Endodermal cell (in vitro differentiated cells): ENCODE measurements around the gene VPS16. TPM values are rescaled to one million over a fixed set of nuclear protein-coding genes. Genes with fewer than 3 reads are reported as not detected.

Experiments
- DNase-seq: peaks from one replicate; pipeline ENCODE4 v3.0.0-alpha.2; 2017
- H3K27ac ChIP-seq: 2 replicates; pipeline ENCODE4 v1.5.1; 2013; ENCODE audit warnings: mild to moderate bottlenecking, low read depth, low read length, moderate library complexity
- H3K27me3 ChIP-seq: 2 replicates; pipeline ENCODE4 v1.6.1; 2013; ENCODE audit warnings: mild to moderate bottlenecking, low read length, moderate library complexity; ENCODE audit not compliant: insufficient read depth, control insufficient read depth, poor library complexity, severe bottlenecking
- H3K36me3 ChIP-seq: 2 replicates; pipeline ENCODE4 v1.7.0; 2013; ENCODE audit warnings: mild to moderate bottlenecking, low read length, moderate library complexity; ENCODE audit not compliant: control insufficient read depth, insufficient read depth
- H3K4me1 ChIP-seq: one replicate; pipeline ENCODE4 v1.7.0; 2013; ENCODE audit warnings: low read length; ENCODE audit not compliant: control insufficient read depth, insufficient read depth
- H3K4me3 ChIP-seq: 2 replicates; pipeline ENCODE4 v1.5.1; 2013; ENCODE audit warnings: mild to moderate bottlenecking, low read length, moderate library complexity
- H3K9ac ChIP-seq: 2 replicates; pipeline ENCODE4 v1.6.1; 2013; ENCODE audit warnings: mild to moderate bottlenecking, low read length, moderate library complexity; ENCODE audit not compliant: poor library complexity, severe bottlenecking; ENCODE audit errors: extremely low read depth
- H3K9me3 ChIP-seq: 2 replicates; pipeline ENCODE4 v1.6.1; 2013; ENCODE audit warnings: mild to moderate bottlenecking, low read length, moderate library complexity; ENCODE audit not compliant: control insufficient read depth
- H3K27ac Mint-ChIP-seq: 2 replicates; pipeline ENCODE4 v1.8.0; 2020; ENCODE audit warnings: mixed read lengths
- H3K27me3 Mint-ChIP-seq: 2 replicates; pipeline ENCODE4 v1.8.0; 2021; ENCODE audit warnings: mild to moderate bottlenecking, mixed read lengths; ENCODE audit not compliant: insufficient read depth
- H3K36me3 Mint-ChIP-seq: 2 replicates; pipeline ENCODE4 v1.8.0; 2020; ENCODE audit warnings: low read depth, mixed read lengths
- H3K4me1 Mint-ChIP-seq: 2 replicates; pipeline ENCODE4 v1.8.0; 2020; ENCODE audit warnings: mixed read lengths
- H3K4me3 Mint-ChIP-seq: 2 replicates; pipeline ENCODE4 v1.8.0; 2020; ENCODE audit warnings: mild to moderate bottlenecking, moderate library complexity, mixed read lengths
- H3K9me3 Mint-ChIP-seq: 2 replicates; pipeline ENCODE4 v1.8.0; 2020; ENCODE audit warnings: mild to moderate bottlenecking, mixed read lengths
- WGBS, 2 experiments: methylation state at CpG; one replicate each; pipeline versions ENCODE4 v1.1.5 to v1.1.7; 2013; ENCODE audit warnings: missing lambda C conversion rate in 2 of 2, mixed read lengths in 1 of 2; ENCODE audit not compliant: insufficient coverage in 1 of 2, insufficient read length in 1 of 2; 5-methylcytosine and 5-hydroxymethylcytosine counted together
- total RNA-seq, 2 donors: library from RNA; stranded (reverse); fragmentation: NEBNext Ultra II Directional in 1 of 2; extraction: Animal tissue kit (Norgen Biotek cat#: 25700) in 1 of 2; gene quantifications; 2 replicates in 1 of 2; 3 replicates in 1 of 2; pipeline ENCODE4 v1.2.1, GENCODE V29; 2021
- TF ChIP-seq, protein P1 (sequence below): fragments of 200-600 bp; sonication (generic); conservative IDR thresholded peaks from 2 replicates; pipeline ENCODE4 v1.5.0; 2021; ENCODE audit warnings: antibody characterized with exemption, mild to moderate bottlenecking

The VPS16 gene
- total RNA-seq, 2 donors from 2014 or later, result 36.8 to 37.5 TPM

DNA sequence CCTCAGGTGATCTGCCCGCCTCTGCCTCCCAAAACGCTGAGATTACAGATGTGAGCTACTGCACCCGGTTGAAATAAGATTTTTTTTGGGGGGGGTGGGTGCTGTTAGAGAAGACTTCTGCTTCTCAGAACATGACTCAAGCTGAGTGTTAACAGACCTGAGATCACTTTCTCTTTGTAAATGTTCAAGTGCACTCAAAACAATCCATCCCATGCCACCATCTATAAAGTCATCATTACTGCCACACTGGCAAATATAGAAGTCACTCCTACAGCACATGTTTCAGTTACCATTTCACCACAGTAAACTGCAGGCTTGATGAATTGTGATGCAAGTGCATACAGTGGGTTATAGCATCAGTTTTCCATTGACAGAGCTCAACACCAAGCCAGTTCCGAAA, 9.0 kb downstream of the VPS16 start:
- no peak for DNase-seq
- no peak overlapping the region for H3K27ac ChIP-seq
- peaks cover 5% of the 10 kb centered on the region for H3K4me1 Mint-ChIP-seq
- no peaks in the 10 kb centered on the region for H3K27me3 ChIP-seq
- no peak overlapping the region for H3K4me3 Mint-ChIP-seq
- H3K4me1 ChIP-seq, result no peaks in the 10 kb centered on the region
- TF ChIP-seq, protein P1, sequence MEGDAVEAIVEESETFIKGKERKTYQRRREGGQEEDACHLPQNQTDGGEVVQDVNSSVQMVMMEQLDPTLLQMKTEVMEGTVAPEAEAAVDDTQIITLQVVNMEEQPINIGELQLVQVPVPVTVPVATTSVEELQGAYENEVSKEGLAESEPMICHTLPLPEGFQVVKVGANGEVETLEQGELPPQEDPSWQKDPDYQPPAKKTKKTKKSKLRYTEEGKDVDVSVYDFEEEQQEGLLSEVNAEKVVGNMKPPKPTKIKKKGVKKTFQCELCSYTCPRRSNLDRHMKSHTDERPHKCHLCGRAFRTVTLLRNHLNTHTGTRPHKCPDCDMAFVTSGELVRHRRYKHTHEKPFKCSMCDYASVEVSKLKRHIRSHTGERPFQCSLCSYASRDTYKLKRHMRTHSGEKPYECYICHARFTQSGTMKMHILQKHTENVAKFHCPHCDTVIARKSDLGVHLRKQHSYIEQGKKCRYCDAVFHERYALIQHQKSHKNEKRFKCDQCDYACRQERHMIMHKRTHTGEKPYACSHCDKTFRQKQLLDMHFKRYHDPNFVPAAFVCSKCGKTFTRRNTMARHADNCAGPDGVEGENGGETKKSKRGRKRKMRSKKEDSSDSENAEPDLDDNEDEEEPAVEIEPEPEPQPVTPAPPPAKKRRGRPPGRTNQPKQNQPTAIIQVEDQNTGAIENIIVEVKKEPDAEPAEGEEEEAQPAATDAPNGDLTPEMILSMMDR, result no peak
- 94 to 100% methylated on average over 1 to 4 of the region's 4 CpGs for WGBS, 2 experiments
- H3K27me3 Mint-ChIP-seq, result no peaks in the 10 kb centered on the region
- no peaks in the 10 kb centered on the region for H3K9me3 Mint-ChIP-seq
- H3K36me3 ChIP-seq, result no peaks in the 10 kb centered on the region
- H3K36me3 Mint-ChIP-seq, result peaks cover 3% of the 10 kb centered on the region
- H3K4me3 ChIP-seq, result no peak overlapping the region
- no peak overlapping the region for H3K27ac Mint-ChIP-seq
- no peak overlapping the region for H3K9ac ChIP-seq
- H3K9me3 ChIP-seq, result no peaks in the 10 kb centered on the region

DNA sequence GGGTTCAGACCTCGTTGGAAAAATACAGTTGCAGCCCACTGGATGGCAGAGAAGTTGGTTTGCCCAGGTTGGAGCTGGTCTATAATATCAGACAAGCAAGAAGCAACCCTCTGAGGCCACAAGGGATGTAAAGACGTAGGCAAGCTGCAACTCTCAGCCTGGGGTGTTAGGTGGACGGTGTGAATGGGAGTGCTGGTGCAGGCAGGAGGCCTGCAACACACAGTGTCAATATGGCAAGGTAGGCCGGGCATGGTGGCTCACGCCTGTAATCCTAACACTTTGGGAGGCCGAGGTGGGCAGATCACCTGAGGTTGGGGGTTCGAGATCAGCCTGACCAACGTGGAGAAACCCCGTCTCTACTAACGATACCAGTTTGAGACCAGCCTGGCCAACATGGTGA, 10.5 kb downstream of the VPS16 start:
- no peak overlapping the region for H3K4me3 ChIP-seq
- H3K27ac ChIP-seq, result no peak overlapping the region
- H3K4me3 Mint-ChIP-seq, result no peak overlapping the region
- peak; percentile 22 for DNase-seq
- H3K36me3 Mint-ChIP-seq, result peaks cover 3% of the 10 kb centered on the region
- H3K9me3 ChIP-seq, result no peaks in the 10 kb centered on the region
- H3K9me3 Mint-ChIP-seq, result no peaks in the 10 kb centered on the region
- H3K9ac ChIP-seq, result no peak overlapping the region
- H3K27ac Mint-ChIP-seq, result no peak overlapping the region
- TF ChIP-seq, protein P1, result no peak
- H3K27me3 ChIP-seq, result no peaks in the 10 kb centered on the region
- no peaks in the 10 kb centered on the region for H3K4me1 ChIP-seq
- 88 to 95% methylated on average over 9 to 10 of the region's 10 CpGs for WGBS, 2 experiments
- no peaks in the 10 kb centered on the region for H3K27me3 Mint-ChIP-seq
- H3K36me3 ChIP-seq, result no peaks in the 10 kb centered on the region
- H3K4me1 Mint-ChIP-seq, result peaks cover 5% of the 10 kb centered on the region

DNA sequence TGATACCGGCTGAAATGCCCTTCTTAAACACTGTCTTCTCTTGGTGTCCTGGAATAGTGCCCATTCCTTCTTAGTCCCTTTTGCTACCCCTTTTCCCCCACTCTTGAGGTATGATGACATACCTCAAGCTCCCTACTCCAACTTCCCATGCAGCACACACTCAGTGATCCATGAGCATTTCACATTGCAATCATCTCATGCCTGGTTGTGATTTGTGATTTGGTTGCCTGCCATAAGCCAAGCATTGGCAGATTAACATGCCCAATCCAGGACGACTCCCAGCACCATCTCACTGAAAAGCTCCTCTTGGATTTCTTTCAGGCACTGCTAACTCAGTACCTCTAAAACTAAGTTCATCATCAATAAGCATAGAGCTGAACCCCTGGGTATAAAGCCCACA, 18.0 kb downstream of the VPS16 start:
- H3K9ac ChIP-seq, result no peak overlapping the region
- H3K4me1 ChIP-seq, result no peaks in the 10 kb centered on the region
- no peaks in the 10 kb centered on the region for H3K9me3 Mint-ChIP-seq
- no peaks in the 10 kb centered on the region for H3K36me3 ChIP-seq
- no peak overlapping the region for H3K27ac Mint-ChIP-seq
- H3K27me3 Mint-ChIP-seq, result no peaks in the 10 kb centered on the region
- no peaks in the 10 kb centered on the region for H3K27me3 ChIP-seq
- no peak overlapping the region for H3K27ac ChIP-seq
- WGBS, 2 experiments, result 90 to 100% methylated on average over 1 to 2 of the region's 2 CpGs
- no peak overlapping the region for H3K4me3 ChIP-seq
- peaks cover 6% of the 10 kb centered on the region for H3K36me3 Mint-ChIP-seq
- DNase-seq, result no peak
- TF ChIP-seq, protein P1, result no peak
- no peaks in the 10 kb centered on the region for H3K9me3 ChIP-seq
- H3K4me3 Mint-ChIP-seq, result no peak overlapping the region
- H3K4me1 Mint-ChIP-seq, result no peaks in the 10 kb centered on the region
